Ishikawa (cell line): ENCODE measurements around the gene PAQR9.

ENCODE experiments used
- CEBPB ChIP-seq: IDR thresholded peaks from 2 replicates; pipeline ENCODE4 v1.6.1; 2012
- CREB1 ChIP-seq: IDR thresholded peaks from 2 replicates; pipeline ENCODE4 v1.6.1; 2012; ENCODE audit warnings: low read depth
- EGR1 ChIP-seq: IDR thresholded peaks from 2 replicates; pipeline ENCODE4 v1.6.1; 2012
- EP300 ChIP-seq: IDR thresholded peaks from 2 replicates; pipeline ENCODE4 v1.6.1; 2012; ENCODE audit warnings: borderline replicate concordance
- MAX ChIP-seq: IDR thresholded peaks from 2 replicates; pipeline ENCODE4 v1.6.1; 2012
- RAD21 ChIP-seq: IDR thresholded peaks from 2 replicates; pipeline ENCODE4 v1.6.1; 2012; ENCODE audit warnings: low read depth
- REST ChIP-seq: IDR thresholded peaks from 2 replicates; pipeline ENCODE4 v1.6.1; 2012; ENCODE audit warnings: low read depth, mild to moderate bottlenecking
- TAF1 ChIP-seq: IDR thresholded peaks from 2 replicates; pipeline ENCODE4 v1.6.1; 2012; ENCODE audit warnings: low read depth, mild to moderate bottlenecking
- TCF12 ChIP-seq: IDR thresholded peaks from 2 replicates; pipeline ENCODE4 v1.6.1; 2012; ENCODE audit warnings: low read depth
- YY1 ChIP-seq: IDR thresholded peaks from 2 replicates; pipeline ENCODE4 v1.6.1; 2012; ENCODE audit warnings: low read depth
- ZBTB7A ChIP-seq: IDR thresholded peaks from 2 replicates; pipeline ENCODE4 v1.6.1; 2012; ENCODE audit warnings: low read depth
- TF ChIP-seq, protein P1 (sequence below): IDR thresholded peaks from 2 replicates; pipeline ENCODE4 v1.6.1; 2012

DNA sequence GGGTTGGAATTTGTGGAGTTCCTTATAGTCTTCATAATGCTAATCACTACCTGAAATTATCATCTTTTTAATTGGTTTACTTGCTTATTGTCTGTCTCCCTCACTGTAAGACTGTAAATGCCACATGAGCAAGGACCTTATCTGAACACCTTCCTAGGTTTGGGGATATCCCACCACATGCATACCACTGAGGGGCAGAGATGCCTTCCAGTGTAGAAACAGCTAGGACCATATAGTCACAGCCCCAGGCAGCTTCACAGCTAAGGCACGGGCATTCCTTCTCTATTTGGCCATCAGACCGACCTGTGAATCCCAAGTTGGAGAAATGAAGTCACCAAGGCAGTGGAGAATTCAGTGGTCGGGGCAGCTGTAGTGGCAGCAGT lies 28.6 kb downstream of the PAQR9 start:
- TF ChIP-seq, protein P1, sequence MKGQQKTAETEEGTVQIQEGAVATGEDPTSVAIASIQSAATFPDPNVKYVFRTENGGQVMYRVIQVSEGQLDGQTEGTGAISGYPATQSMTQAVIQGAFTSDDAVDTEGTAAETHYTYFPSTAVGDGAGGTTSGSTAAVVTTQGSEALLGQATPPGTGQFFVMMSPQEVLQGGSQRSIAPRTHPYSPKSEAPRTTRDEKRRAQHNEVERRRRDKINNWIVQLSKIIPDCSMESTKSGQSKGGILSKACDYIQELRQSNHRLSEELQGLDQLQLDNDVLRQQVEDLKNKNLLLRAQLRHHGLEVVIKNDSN = no peak
- TF ChIP-seq MAX (no peak), CEBPB (no peak), TAF1 (no peak), EP300 (no peak), REST (no peak), YY1 (no peak), TCF12 (no peak), ZBTB7A (no peak), EGR1 (no peak), CREB1 (no peak), RAD21 (no peak)
